Mesenchymal stem cell (in vitro differentiated cells and primary cell): ENCODE measurements around the gene GBP2.

Experiments used
- DNase-seq: peaks from one replicate; pipeline ENCODE4 v3.0.0-alpha.2; 2013
- H2AFZ ChIP-seq: one replicate; pipeline ENCODE4 v1.6.1; 2013; ENCODE audit warnings: low read depth, mild to moderate bottlenecking, control low read depth, inconsistent platforms, low read length, moderate library complexity
- H2AK5ac ChIP-seq: 2 replicates; pipeline ENCODE4 v1.6.1; 2013; ENCODE audit warnings: low read length, moderate library complexity, mild to moderate bottlenecking, inconsistent platforms; ENCODE audit not compliant: severe bottlenecking
- H2BK120ac ChIP-seq: one replicate; pipeline ENCODE4 v1.6.1; 2013; ENCODE audit warnings: low read depth, mild to moderate bottlenecking, inconsistent platforms, low read length, moderate library complexity
- H2BK12ac ChIP-seq, 2 experiments: one replicate each; pipeline ENCODE4 v1.6.1; 2013; ENCODE audit warnings: inconsistent platforms in 2 of 2, low read length in 2 of 2, mild to moderate bottlenecking in 2 of 2, moderate library complexity in 2 of 2, control low read depth in 1 of 2
- H2BK15ac ChIP-seq: one replicate; pipeline ENCODE4 v1.6.1; 2013; ENCODE audit warnings: mild to moderate bottlenecking, low read depth, inconsistent platforms; ENCODE audit not compliant: poor library complexity, severe bottlenecking
- H2BK5ac ChIP-seq: 2 replicates; pipeline ENCODE4 v1.6.1; 2013; ENCODE audit warnings: low read depth, mild to moderate bottlenecking, low read length, control low read depth, inconsistent platforms; ENCODE audit not compliant: poor library complexity, severe bottlenecking
- H3K14ac ChIP-seq, 2 experiments: one replicate each; pipeline ENCODE4 v1.6.1; 2013; ENCODE audit warnings: inconsistent platforms in 2 of 2, low read length in 2 of 2, control low read depth in 1 of 2, mild to moderate bottlenecking in 1 of 2, moderate library complexity in 1 of 2
- H3K18ac ChIP-seq, 2 experiments: one replicate each; pipeline ENCODE4 v1.6.1; 2013; ENCODE audit warnings: inconsistent platforms in 2 of 2, low read length in 2 of 2, control low read depth in 1 of 2, low read depth in 1 of 2, mild to moderate bottlenecking in 1 of 2
- H3K23ac ChIP-seq, 2 experiments: one replicate each; pipeline ENCODE4 v1.6.1; 2013; ENCODE audit warnings: inconsistent platforms in 2 of 2, low read length in 2 of 2, mild to moderate bottlenecking in 2 of 2, moderate library complexity in 2 of 2, control low read depth in 1 of 2
- H3K27ac ChIP-seq: 2 replicates; pipeline ENCODE4 v1.5.1; 2013; ENCODE audit warnings: mild to moderate bottlenecking, moderate library complexity, low read length, control low read depth, inconsistent platforms; ENCODE audit not compliant: poor library complexity, severe bottlenecking
- H3K27me3 ChIP-seq, 2 experiments: 2 replicates each; pipeline versions ENCODE4 v1.6.1 to v1.7.0; 2013; ENCODE audit warnings: low read length in 2 of 2, mild to moderate bottlenecking in 2 of 2, moderate library complexity in 2 of 2, control low read depth in 1 of 2, inconsistent platforms in 1 of 2; ENCODE audit not compliant: control insufficient read depth in 1 of 2, insufficient read depth in 1 of 2
- H3K36me3 ChIP-seq, 2 experiments: 2 replicates each; pipeline versions ENCODE4 v1.6.1 to v1.7.0; 2013; ENCODE audit warnings: low read length in 2 of 2, control low read depth in 1 of 2, inconsistent platforms in 1 of 2, low read depth in 1 of 2, mild to moderate bottlenecking in 1 of 2; ENCODE audit not compliant: insufficient read depth in 2 of 2, control insufficient read depth in 1 of 2
- H3K4ac ChIP-seq, 2 experiments: one replicate each; pipeline ENCODE4 v1.6.1; 2013; ENCODE audit warnings: inconsistent platforms in 2 of 2, low read length in 2 of 2, mild to moderate bottlenecking in 2 of 2, moderate library complexity in 2 of 2, control low read depth in 1 of 2, low read depth in 1 of 2
- H3K4me1 ChIP-seq: 2 replicates; pipeline ENCODE4 v1.6.1; 2013; ENCODE audit warnings: low read depth, low read length, control low read depth; ENCODE audit not compliant: control insufficient read depth, insufficient read depth
- H3K4me2 ChIP-seq: 2 replicates; pipeline ENCODE4 v1.6.1; 2013; ENCODE audit warnings: low read length, mild to moderate bottlenecking, inconsistent platforms; ENCODE audit not compliant: poor library complexity, severe bottlenecking
- H3K4me3 ChIP-seq, 2 experiments: 2 replicates each; pipeline versions ENCODE4 v1.5.1 to v1.7.0; 2013; ENCODE audit warnings: low read length in 2 of 2, mild to moderate bottlenecking in 2 of 2, control low read depth in 1 of 2, low read depth in 1 of 2; ENCODE audit not compliant: insufficient read depth in 1 of 2
- H3K79me1 ChIP-seq: replicated peaks from 2 replicates; pipeline ENCODE4 v1.6.1; 2013; ENCODE audit warnings: mild to moderate bottlenecking, control low read depth, low read length, inconsistent platforms; ENCODE audit not compliant: poor library complexity, severe bottlenecking
- H3K9ac ChIP-seq: 2 replicates; pipeline ENCODE4 v1.7.0; 2013; ENCODE audit warnings: mild to moderate bottlenecking, low read length, moderate library complexity
- H3K9me3 ChIP-seq: 2 replicates; pipeline ENCODE4 v1.7.0; 2013; ENCODE audit warnings: mild to moderate bottlenecking, low read length; ENCODE audit not compliant: control insufficient read depth
- H4K8ac ChIP-seq: one replicate; pipeline ENCODE4 v1.6.1; 2013; ENCODE audit warnings: inconsistent platforms, mild to moderate bottlenecking, low read length, moderate library complexity
- H4K91ac ChIP-seq: one replicate; pipeline ENCODE4 v1.6.1; 2013; ENCODE audit warnings: mild to moderate bottlenecking, low read length, inconsistent platforms
- WGBS: methylation state at CpG from one replicate; pipeline ENCODE4 v1.1.7; 2013; ENCODE audit warnings: mixed read lengths; 5-methylcytosine and 5-hydroxymethylcytosine counted together

Gene GBP2

DNA sequence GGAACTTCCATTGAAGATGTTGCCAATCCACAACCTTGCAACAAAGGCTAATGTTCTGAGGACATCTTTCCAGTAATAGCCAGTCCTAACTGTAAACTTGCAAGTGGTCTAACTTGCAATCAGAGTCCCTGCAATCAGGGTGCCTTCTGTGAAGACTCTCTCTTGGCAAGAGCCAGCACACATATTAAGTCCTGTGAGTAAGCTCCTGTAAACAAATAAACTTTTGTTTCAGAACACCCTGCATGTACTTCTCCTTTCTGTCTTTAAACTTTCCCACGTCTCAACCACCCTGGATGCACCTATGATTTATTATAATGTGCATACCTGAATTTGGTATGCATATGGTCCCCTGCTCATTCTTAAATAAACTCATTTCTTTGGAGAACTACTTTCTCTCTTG is 40.8 kb upstream of the GBP2 start:
- H3K79me1 ChIP-seq, result no peaks in the 10 kb centered on the region
- no peak overlapping the region for H3K23ac ChIP-seq
- no peak overlapping the region for H2BK5ac ChIP-seq
- no peak overlapping the region for H3K14ac ChIP-seq
- H2BK15ac ChIP-seq, result no peak overlapping the region
- H3K27ac ChIP-seq, result no peak overlapping the region
- no peak overlapping the region for H4K91ac ChIP-seq
- no peak overlapping the region for H2AK5ac ChIP-seq
- H3K27me3 ChIP-seq, result no peaks in the 10 kb centered on the region
- no CpG with 5 or more reads among the region's 1 CpG for WGBS
- no peak overlapping the region for H2BK120ac ChIP-seq
- no peak overlapping the region for H4K8ac ChIP-seq
- no peak overlapping the region for H2AFZ ChIP-seq
- H2BK12ac ChIP-seq, result no peak overlapping the region
- no peak overlapping the region for H3K9ac ChIP-seq
- no peak overlapping the region for H3K4me2 ChIP-seq
- no peaks in the 10 kb centered on the region for H3K9me3 ChIP-seq
- no peak for DNase-seq
- H3K4me3 ChIP-seq, result no peak overlapping the region
- H3K4me1 ChIP-seq, result no peaks in the 10 kb centered on the region
- no peaks in the 10 kb centered on the region for H3K36me3 ChIP-seq
- no peak overlapping the region for H3K18ac ChIP-seq
- no peak overlapping the region for H3K4ac ChIP-seq

DNA sequence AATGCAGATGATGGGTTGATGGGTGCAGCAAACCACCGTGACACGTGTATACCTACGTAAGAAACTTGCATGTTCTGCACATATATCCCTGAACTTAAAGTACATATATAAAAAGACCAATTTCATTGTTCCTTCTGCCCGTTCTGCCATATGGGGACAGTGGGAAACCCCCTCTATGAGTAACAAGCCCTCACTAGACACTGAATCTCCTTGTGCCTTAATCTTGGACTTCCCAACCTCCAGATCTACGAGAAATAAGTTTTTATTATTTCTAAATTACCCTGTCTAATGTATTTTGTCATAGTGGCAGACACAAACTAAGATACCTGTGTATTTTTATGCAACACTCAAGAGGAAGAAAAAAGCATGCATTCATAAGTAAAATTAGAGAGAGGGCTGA is 39.9 kb upstream of the GBP2 start:
- H3K14ac ChIP-seq, result no peak overlapping the region
- H3K79me1 ChIP-seq, result no peaks in the 10 kb centered on the region
- H2AK5ac ChIP-seq, result no peak overlapping the region
- H3K9ac ChIP-seq, result no peak overlapping the region
- no peak overlapping the region for H3K4me2 ChIP-seq
- H3K4me1 ChIP-seq, result no peaks in the 10 kb centered on the region
- H3K4me3 ChIP-seq, result no peak overlapping the region
- no peak overlapping the region for H2BK12ac ChIP-seq
- WGBS, result 86% methylated on average over 4 of the region's 5 CpGs
- no peak overlapping the region for H2BK120ac ChIP-seq
- H3K23ac ChIP-seq, result no peak overlapping the region
- H3K27me3 ChIP-seq, result no peaks in the 10 kb centered on the region
- no peak overlapping the region for H3K27ac ChIP-seq
- H2BK15ac ChIP-seq, result no peak overlapping the region
- no peak overlapping the region for H3K4ac ChIP-seq
- no peak overlapping the region for H4K91ac ChIP-seq
- no peak overlapping the region for H4K8ac ChIP-seq
- no peak overlapping the region for H2BK5ac ChIP-seq
- DNase-seq, result no peak
- no peak overlapping the region for H2AFZ ChIP-seq
- no peaks in the 10 kb centered on the region for H3K9me3 ChIP-seq
- no peak overlapping the region for H3K18ac ChIP-seq
- H3K36me3 ChIP-seq, result no peaks in the 10 kb centered on the region

DNA sequence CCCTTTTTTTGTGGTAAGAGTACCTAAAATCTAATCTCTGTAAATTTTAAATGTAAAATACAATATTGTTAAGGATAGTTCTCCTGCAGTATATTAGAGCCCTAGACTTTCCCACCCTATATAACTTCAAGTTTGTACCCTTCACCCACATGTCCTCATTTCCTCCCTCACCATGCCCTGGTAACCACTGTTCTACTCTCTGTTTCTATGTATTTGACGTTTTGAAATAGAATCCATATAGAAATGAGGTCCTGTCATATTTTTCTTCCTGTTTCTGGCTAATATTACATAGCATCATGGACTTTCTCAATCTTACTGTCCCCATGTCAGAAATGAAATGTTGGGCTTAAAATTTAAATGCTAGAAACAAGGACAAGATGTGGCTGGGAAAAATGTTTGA is 25.1 kb upstream of the GBP2 start:
- no peak overlapping the region for H2BK5ac ChIP-seq
- H4K91ac ChIP-seq, result no peak overlapping the region
- no peaks in the 10 kb centered on the region for H3K9me3 ChIP-seq
- no peak overlapping the region for H3K23ac ChIP-seq
- no peaks in the 10 kb centered on the region for H3K27me3 ChIP-seq
- H2BK120ac ChIP-seq, result no peak overlapping the region
- no peak overlapping the region for H3K9ac ChIP-seq
- H2BK12ac ChIP-seq, result no peak overlapping the region
- H2AFZ ChIP-seq, result no peak overlapping the region
- WGBS, result no CpG with 5 or more reads among the region's 1 CpG
- H3K14ac ChIP-seq, result no peak overlapping the region
- no peak overlapping the region for H3K4me2 ChIP-seq
- no peak overlapping the region for H3K27ac ChIP-seq
- H3K4me1 ChIP-seq, result no peaks in the 10 kb centered on the region
- no peak overlapping the region for H3K18ac ChIP-seq
- H3K79me1 ChIP-seq, result no peaks in the 10 kb centered on the region
- no peaks in the 10 kb centered on the region for H3K36me3 ChIP-seq
- H3K4ac ChIP-seq, result no peak overlapping the region
- DNase-seq, result no peak
- H4K8ac ChIP-seq, result no peak overlapping the region
- H2BK15ac ChIP-seq, result no peak overlapping the region
- no peak overlapping the region for H2AK5ac ChIP-seq
- no peak overlapping the region for H3K4me3 ChIP-seq

DNA sequence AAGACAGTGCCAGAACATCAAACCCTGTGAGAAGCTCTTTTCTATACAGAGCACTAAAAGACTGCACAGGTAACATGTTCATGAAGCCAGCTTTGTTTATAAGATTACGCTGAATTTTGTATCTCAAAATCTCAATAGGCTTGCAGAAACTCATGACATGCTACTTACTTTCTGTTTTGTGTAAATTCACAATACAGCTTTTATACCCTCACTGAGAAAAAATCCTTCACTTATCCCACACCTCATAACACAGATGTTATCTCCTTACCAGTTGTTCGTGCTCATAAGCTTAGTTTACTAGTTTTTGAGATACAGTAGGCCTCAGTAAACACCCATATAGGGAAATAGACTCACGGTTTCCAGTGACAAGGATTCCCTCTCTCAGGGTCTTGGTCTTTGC is 24.1 kb upstream of the GBP2 start:
- H3K4me2 ChIP-seq, result no peak overlapping the region
- H2BK12ac ChIP-seq, result no peak overlapping the region
- no peak overlapping the region for H3K4ac ChIP-seq
- DNase-seq, result no peak
- no peaks in the 10 kb centered on the region for H3K9me3 ChIP-seq
- H2BK15ac ChIP-seq, result no peak overlapping the region
- no peak overlapping the region for H2BK5ac ChIP-seq
- H2AK5ac ChIP-seq, result no peak overlapping the region
- no peak overlapping the region for H2BK120ac ChIP-seq
- no peak overlapping the region for H2AFZ ChIP-seq
- no peaks in the 10 kb centered on the region for H3K4me1 ChIP-seq
- no peak overlapping the region for H4K8ac ChIP-seq
- no peak overlapping the region for H3K27ac ChIP-seq
- no peak overlapping the region for H3K14ac ChIP-seq
- no peak overlapping the region for H3K9ac ChIP-seq
- no peaks in the 10 kb centered on the region for H3K79me1 ChIP-seq
- WGBS, result 88% methylated on average over 2 of the region's 3 CpGs
- no peak overlapping the region for H4K91ac ChIP-seq
- no peak overlapping the region for H3K18ac ChIP-seq
- H3K36me3 ChIP-seq, result no peaks in the 10 kb centered on the region
- no peaks in the 10 kb centered on the region for H3K27me3 ChIP-seq
- no peak overlapping the region for H3K4me3 ChIP-seq
- no peak overlapping the region for H3K23ac ChIP-seq
